MM.1S (cell line): ENCODE data around the gene SORL1.

Experiments
- DNase-seq: peaks from one replicate; pipeline ENCODE4 v3.0.0-alpha.2; 2015
- H2AFZ ChIP-seq: fragments of 300-600 bp; sonication (generic); 2 replicates; pipeline ENCODE4 v1.6.0; 2016; ENCODE audit warnings: antibody characterized with exemption, low read length
- H3F3A ChIP-seq: fragments of 300-600 bp; sonication (generic); 2 replicates; pipeline ENCODE4 v1.6.1; 2016; ENCODE audit warnings: mild to moderate bottlenecking, antibody characterized with exemption, low read length, moderate library complexity, mixed read lengths; ENCODE audit not compliant: insufficient read depth
- H3K27ac ChIP-seq: fragments of 300-600 bp; sonication (generic); 2 replicates; pipeline ENCODE4 v1.5.1; 2016; ENCODE audit warnings: mild to moderate bottlenecking, low read length
- H3K27me3 ChIP-seq: fragments of 300-600 bp; sonication (generic); replicated peaks from 2 replicates; pipeline ENCODE4 v1.6.0; 2016; ENCODE audit warnings: low read length; ENCODE audit not compliant: insufficient read depth
- H3K36me3 ChIP-seq: fragments of 300-600 bp; sonication (generic); replicated peaks from 2 replicates; pipeline ENCODE4 v1.6.1; 2016; ENCODE audit warnings: mild to moderate bottlenecking, low read length, mixed read lengths; ENCODE audit not compliant: insufficient read depth
- H3K4me1 ChIP-seq: fragments of 300-600 bp; sonication (generic); 2 replicates; pipeline ENCODE4 v1.6.1; 2016; ENCODE audit warnings: low read length, mixed read lengths
- H3K4me2 ChIP-seq: fragments of 300-600 bp; sonication (generic); 2 replicates; pipeline ENCODE4 v1.6.0; 2016; ENCODE audit warnings: low read depth, low read length
- H3K4me3 ChIP-seq: fragments of 300-600 bp; sonication (generic); 2 replicates; pipeline ENCODE4 v1.5.1; 2016; ENCODE audit warnings: low read length, mixed read lengths
- H3K79me2 ChIP-seq: fragments of 300-600 bp; sonication (generic); 2 replicates; pipeline ENCODE4 v1.6.1; 2016; ENCODE audit warnings: mixed run types, low read length, mixed read lengths
- H3K9ac ChIP-seq: fragments of 300-600 bp; sonication (generic); 2 replicates; pipeline ENCODE4 v1.6.1; 2016; ENCODE audit warnings: low read length, mixed read lengths
- H3K9me2 ChIP-seq: fragments of 300-600 bp; sonication (generic); replicated peaks from 2 replicates; pipeline ENCODE4 v1.6.1; 2016; ENCODE audit warnings: mild to moderate bottlenecking, low read length, mixed read lengths; ENCODE audit not compliant: insufficient read depth
- H3K9me3 ChIP-seq: fragments of 300-600 bp; sonication (generic); replicated peaks from 2 replicates; pipeline ENCODE4 v1.6.1; 2016; ENCODE audit warnings: mild to moderate bottlenecking, low read length, mixed read lengths; ENCODE audit not compliant: insufficient read depth
- H4K20me1 ChIP-seq: fragments of 300-600 bp; sonication (generic); 2 replicates; pipeline ENCODE4 v1.6.1; 2016; ENCODE audit warnings: mild to moderate bottlenecking, low read length, moderate library complexity, mixed read lengths; ENCODE audit not compliant: insufficient read depth
- CTCF ChIP-seq: fragments of 300-600 bp; sonication (generic); IDR thresholded peaks from 2 replicates; pipeline ENCODE4 v1.5.1; 2016; ENCODE audit warnings: antibody characterized with exemption, low read length, mixed read lengths
- EZH2 ChIP-seq: fragments of 300-600 bp; sonication (generic); optimal IDR thresholded peaks from 2 replicates; pipeline ENCODE3; 2017; ENCODE audit warnings: low read depth, mild to moderate bottlenecking, antibody characterized with exemption, low read length, mixed read lengths
- EZH2phosphoT487 ChIP-seq: fragments of 300-600 bp; sonication (generic); IDR thresholded peaks from 2 replicates; pipeline ENCODE4 v1.6.1; 2018; ENCODE audit warnings: antibody characterized with exemption, low read length

Gene SORL1

GRCh38 chr11:121419836-121420235 is 32.3 kb upstream of the SORL1 start:
- Histone ChIP-seq H3K36me3 (no peaks in the 10 kb centered on the region), H2AFZ (no peak overlapping the region), H3K9me3 (no peaks in the 10 kb centered on the region), H3K27ac (peak overlapping the region; percentile 17; the same call in 1 of the 2 replicates), H3K9ac (no peak overlapping the region), H3K27me3 (no peaks in the 10 kb centered on the region), H3K9me2 (no peaks in the 10 kb centered on the region), H3F3A (peaks cover 10% of the 10 kb centered on the region; the same call in 1 of the 2 replicates), H3K4me1 (peaks cover 17% of the 10 kb centered on the region), H4K20me1 (no peaks in the 10 kb centered on the region), H3K4me3 (no peak overlapping the region), H3K4me2 (peak overlapping the region; percentile 19; the same call in 1 of the 2 replicates), H3K79me2 (no peaks in the 10 kb centered on the region)
- DNase-seq = no peak
- TF ChIP-seq EZH2 = no peak
- TF ChIP-seq CTCF = no peak
- no peak for TF ChIP-seq EZH2phosphoT487

GRCh38 chr11:121420398-121420797 is 31.7 kb upstream of the SORL1 start:
- Histone ChIP-seq H3F3A (peaks cover 10% of the 10 kb centered on the region; the same call in 1 of the 2 replicates), H3K27ac (peak overlapping the region; percentile 17; the same call in 1 of the 2 replicates), H3K9ac (no peak overlapping the region), H3K4me3 (no peak overlapping the region), H3K27me3 (no peaks in the 10 kb centered on the region), H3K9me2 (no peaks in the 10 kb centered on the region), H4K20me1 (no peaks in the 10 kb centered on the region), H3K9me3 (no peaks in the 10 kb centered on the region), H3K4me1 (peaks cover 17% of the 10 kb centered on the region), H3K4me2 (peak overlapping the region; percentile 19; the same call in 1 of the 2 replicates), H3K36me3 (no peaks in the 10 kb centered on the region), H3K79me2 (no peaks in the 10 kb centered on the region), H2AFZ (no peak overlapping the region)
- no peak for TF ChIP-seq CTCF
- no peak for TF ChIP-seq EZH2
- TF ChIP-seq EZH2phosphoT487 = no peak
- DNase-seq = peak; percentile 69

GRCh38 chr11:121421149-121421901 is 30.8 kb upstream of the SORL1 start:
- Histone ChIP-seq H3K27ac (no peak overlapping the region), H3K4me1 (peaks cover 17% of the 10 kb centered on the region), H3K4me3 (no peak overlapping the region)

More at GRCh38 chr11:121421149-121421901, 30.8 kb upstream of the SORL1 start:
- Histone ChIP-seq H3K9me3 (no peaks in the 10 kb centered on the region), H2AFZ (no peak overlapping the region), H4K20me1 (no peaks in the 10 kb centered on the region), H3K27me3 (no peaks in the 10 kb centered on the region), H3K9ac (no peak overlapping the region), H3K79me2 (no peaks in the 10 kb centered on the region), H3F3A (peaks cover 10% of the 10 kb centered on the region; the same call in 1 of the 2 replicates), H3K9me2 (no peaks in the 10 kb centered on the region), H3K36me3 (no peaks in the 10 kb centered on the region), H3K4me2 (no peak overlapping the region)
- no peak for TF ChIP-seq CTCF
- no peak for TF ChIP-seq EZH2
- no peak for TF ChIP-seq EZH2phosphoT487
- DNase-seq = no peak
